Activated CD8-positive, alpha-beta memory T cell treated with anti-CD3 and anti-CD28 coated beads, Interleukin-2, amount 50 U/mL, for 1 hour (primary cell): ENCODE results near the gene CGGBP1.
"Not testable (repeated sequence)": the region's sequence is repeated elsewhere in the genome, so short reads cannot be mapped to it uniquely, and the experiment has no call there.

Experiments used
- DNase-seq: peaks from one replicate; pipeline ENCODE4 v3.0.0-alpha.2; 2020; ENCODE audit errors: extremely low read depth

Gene CGGBP1

GRCh38 chr3:88034491-88035275 lies 24.1 kb downstream of the CGGBP1 start:
- no peak for DNase-seq

GRCh38 chr3:88033808-88034207 lies 25.0 kb downstream of the CGGBP1 start:
- DNase-seq = no peak

- DNase-seq = no peak
Observed at GRCh38 chr3:88033079-88033478, 25.7 kb downstream of the CGGBP1 start.

GRCh38 chr3:88032245-88032644 lies 26.6 kb downstream of the CGGBP1 start:
- DNase-seq = no peak

- no peak for DNase-seq
Observed at GRCh38 chr3:88031642-88032077, 27.1 kb downstream of the CGGBP1 start.

- DNase-seq = no peak
Observed at GRCh38 chr3:88030210-88030609, 28.6 kb downstream of the CGGBP1 start.

- no peak for DNase-seq
Observed at GRCh38 chr3:88028876-88029275, 29.9 kb downstream of the CGGBP1 start.

GRCh38 chr3:88025001-88025552 lies 33.7 kb downstream of the CGGBP1 start:
- DNase-seq = no peak

- no peak for DNase-seq
Observed at GRCh38 chr3:88019024-88019423, 39.8 kb downstream of the CGGBP1 start.

GRCh38 chr3:88015656-88016055 lies 43.1 kb downstream of the CGGBP1 start:
- not testable (repeated sequence) for DNase-seq

GRCh38 chr3:88013592-88013991 lies 45.2 kb downstream of the CGGBP1 start:
- no peak for DNase-seq

GRCh38 chr3:88010810-88011209 lies 48.0 kb downstream of the CGGBP1 start:
- DNase-seq = no peak

- no peak for DNase-seq
Observed at GRCh38 chr3:88009066-88009465, 49.7 kb downstream of the CGGBP1 start.

GRCh38 chr3:88005066-88005465 lies 53.7 kb downstream of the CGGBP1 start:
- no peak for DNase-seq

- DNase-seq = no peak
Observed at GRCh38 chr3:88003115-88003755, 55.6 kb downstream of the CGGBP1 start.

- DNase-seq = no peak
Observed at GRCh38 chr3:88002448-88002847, 56.4 kb downstream of the CGGBP1 start.
